Mesenchymal stem cell (in vitro differentiated cells and primary cell): ENCODE measurements around the gene ENOSF1.

Experiments
- DNase-seq: peaks from one replicate; pipeline ENCODE4 v3.0.0-alpha.2; 2013
- H2AFZ ChIP-seq: one replicate; pipeline ENCODE4 v1.6.1; 2013; ENCODE audit warnings: low read depth, mild to moderate bottlenecking, control low read depth, inconsistent platforms, low read length, moderate library complexity
- H2AK5ac ChIP-seq: 2 replicates; pipeline ENCODE4 v1.6.1; 2013; ENCODE audit warnings: low read length, moderate library complexity, mild to moderate bottlenecking, inconsistent platforms; ENCODE audit not compliant: severe bottlenecking
- H2BK120ac ChIP-seq: one replicate; pipeline ENCODE4 v1.6.1; 2013; ENCODE audit warnings: low read depth, mild to moderate bottlenecking, inconsistent platforms, low read length, moderate library complexity
- H2BK12ac ChIP-seq, 2 experiments: one replicate each; pipeline ENCODE4 v1.6.1; 2013; ENCODE audit warnings: inconsistent platforms in 2 of 2, low read length in 2 of 2, mild to moderate bottlenecking in 2 of 2, moderate library complexity in 2 of 2, control low read depth in 1 of 2
- H2BK15ac ChIP-seq: one replicate; pipeline ENCODE4 v1.6.1; 2013; ENCODE audit warnings: mild to moderate bottlenecking, low read depth, inconsistent platforms; ENCODE audit not compliant: poor library complexity, severe bottlenecking
- H2BK5ac ChIP-seq: 2 replicates; pipeline ENCODE4 v1.6.1; 2013; ENCODE audit warnings: low read depth, mild to moderate bottlenecking, low read length, control low read depth, inconsistent platforms; ENCODE audit not compliant: poor library complexity, severe bottlenecking
- H3K14ac ChIP-seq, 2 experiments: one replicate each; pipeline ENCODE4 v1.6.1; 2013; ENCODE audit warnings: inconsistent platforms in 2 of 2, low read length in 2 of 2, control low read depth in 1 of 2, mild to moderate bottlenecking in 1 of 2, moderate library complexity in 1 of 2
- H3K18ac ChIP-seq, 2 experiments: one replicate each; pipeline ENCODE4 v1.6.1; 2013; ENCODE audit warnings: inconsistent platforms in 2 of 2, low read length in 2 of 2, control low read depth in 1 of 2, low read depth in 1 of 2, mild to moderate bottlenecking in 1 of 2
- H3K23ac ChIP-seq, 2 experiments: one replicate each; pipeline ENCODE4 v1.6.1; 2013; ENCODE audit warnings: inconsistent platforms in 2 of 2, low read length in 2 of 2, mild to moderate bottlenecking in 2 of 2, moderate library complexity in 2 of 2, control low read depth in 1 of 2
- H3K27ac ChIP-seq: 2 replicates; pipeline ENCODE4 v1.5.1; 2013; ENCODE audit warnings: mild to moderate bottlenecking, moderate library complexity, low read length, control low read depth, inconsistent platforms; ENCODE audit not compliant: poor library complexity, severe bottlenecking
- H3K27me3 ChIP-seq, 2 experiments: 2 replicates each; pipeline versions ENCODE4 v1.6.1 to v1.7.0; 2013; ENCODE audit warnings: low read length in 2 of 2, mild to moderate bottlenecking in 2 of 2, moderate library complexity in 2 of 2, control low read depth in 1 of 2, inconsistent platforms in 1 of 2; ENCODE audit not compliant: control insufficient read depth in 1 of 2, insufficient read depth in 1 of 2
- H3K36me3 ChIP-seq, 2 experiments: 2 replicates each; pipeline versions ENCODE4 v1.6.1 to v1.7.0; 2013; ENCODE audit warnings: low read length in 2 of 2, control low read depth in 1 of 2, inconsistent platforms in 1 of 2, low read depth in 1 of 2, mild to moderate bottlenecking in 1 of 2; ENCODE audit not compliant: insufficient read depth in 2 of 2, control insufficient read depth in 1 of 2
- H3K4ac ChIP-seq, 2 experiments: one replicate each; pipeline ENCODE4 v1.6.1; 2013; ENCODE audit warnings: inconsistent platforms in 2 of 2, low read length in 2 of 2, mild to moderate bottlenecking in 2 of 2, moderate library complexity in 2 of 2, control low read depth in 1 of 2, low read depth in 1 of 2
- H3K4me1 ChIP-seq: 2 replicates; pipeline ENCODE4 v1.6.1; 2013; ENCODE audit warnings: low read depth, low read length, control low read depth; ENCODE audit not compliant: control insufficient read depth, insufficient read depth
- H3K4me2 ChIP-seq: 2 replicates; pipeline ENCODE4 v1.6.1; 2013; ENCODE audit warnings: low read length, mild to moderate bottlenecking, inconsistent platforms; ENCODE audit not compliant: poor library complexity, severe bottlenecking
- H3K4me3 ChIP-seq, 2 experiments: 2 replicates each; pipeline versions ENCODE4 v1.5.1 to v1.7.0; 2013; ENCODE audit warnings: low read length in 2 of 2, mild to moderate bottlenecking in 2 of 2, control low read depth in 1 of 2, low read depth in 1 of 2; ENCODE audit not compliant: insufficient read depth in 1 of 2
- H3K79me1 ChIP-seq: replicated peaks from 2 replicates; pipeline ENCODE4 v1.6.1; 2013; ENCODE audit warnings: mild to moderate bottlenecking, control low read depth, low read length, inconsistent platforms; ENCODE audit not compliant: poor library complexity, severe bottlenecking
- H3K9ac ChIP-seq: 2 replicates; pipeline ENCODE4 v1.7.0; 2013; ENCODE audit warnings: mild to moderate bottlenecking, low read length, moderate library complexity
- H3K9me3 ChIP-seq: 2 replicates; pipeline ENCODE4 v1.7.0; 2013; ENCODE audit warnings: mild to moderate bottlenecking, low read length; ENCODE audit not compliant: control insufficient read depth
- H4K8ac ChIP-seq: one replicate; pipeline ENCODE4 v1.6.1; 2013; ENCODE audit warnings: inconsistent platforms, mild to moderate bottlenecking, low read length, moderate library complexity
- H4K91ac ChIP-seq: one replicate; pipeline ENCODE4 v1.6.1; 2013; ENCODE audit warnings: mild to moderate bottlenecking, low read length, inconsistent platforms
- WGBS: methylation state at CpG from one replicate; pipeline ENCODE4 v1.1.7; 2013; ENCODE audit warnings: mixed read lengths; 5-methylcytosine and 5-hydroxymethylcytosine counted together

ENOSF1 gene

DNA sequence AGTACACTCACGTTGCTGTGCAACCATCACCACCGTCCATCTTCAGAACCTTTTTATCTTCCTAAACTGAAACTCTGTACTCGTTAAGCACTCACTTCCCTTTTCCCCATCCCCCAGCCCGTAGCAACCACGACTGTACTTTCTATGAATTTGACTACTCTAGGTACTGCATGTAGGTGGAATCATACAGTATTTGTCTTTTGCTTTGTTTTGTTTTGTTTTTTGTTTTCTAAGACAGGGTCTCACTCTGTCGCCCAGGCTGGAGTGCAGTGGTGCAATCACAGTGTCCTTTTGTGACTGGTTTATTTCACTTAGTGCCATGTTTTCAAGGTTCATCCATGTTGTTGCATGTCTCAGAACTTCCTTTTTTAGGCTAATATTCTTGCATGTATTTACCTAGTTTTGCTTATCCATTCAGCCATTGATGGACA is 62.0 kb downstream of the ENOSF1 start:
- H2BK12ac ChIP-seq, result no peak overlapping the region
- DNase-seq, result no peak
- no peak overlapping the region for H3K23ac ChIP-seq
- WGBS, result 87% methylated on average over 6 of the region's 6 CpGs
- no peak overlapping the region for H3K9ac ChIP-seq
- H3K27me3 ChIP-seq, result no peaks in the 10 kb centered on the region
- H3K4me1 ChIP-seq, result no peaks in the 10 kb centered on the region
- H4K91ac ChIP-seq, result no peak overlapping the region
- no peak overlapping the region for H3K14ac ChIP-seq
- no peak overlapping the region for H3K18ac ChIP-seq
- H2BK120ac ChIP-seq, result no peak overlapping the region
- H3K4me2 ChIP-seq, result no peak overlapping the region
- H3K36me3 ChIP-seq, result no peaks in the 10 kb centered on the region
- no peak overlapping the region for H3K4me3 ChIP-seq
- H2AK5ac ChIP-seq, result no peak overlapping the region
- no peaks in the 10 kb centered on the region for H3K9me3 ChIP-seq
- H2BK15ac ChIP-seq, result no peak overlapping the region
- no peak overlapping the region for H4K8ac ChIP-seq
- H3K79me1 ChIP-seq, result peaks cover 12% of the 10 kb centered on the region
- H3K4ac ChIP-seq, result no peak overlapping the region
- H3K27ac ChIP-seq, result no peak overlapping the region
- no peak overlapping the region for H2BK5ac ChIP-seq
- H2AFZ ChIP-seq, result no peak overlapping the region

GRCh38 chr18:649341-649740 is 63.1 kb downstream of the ENOSF1 start:
- no peak overlapping the region for H4K8ac ChIP-seq
- H3K27me3 ChIP-seq, result no peaks in the 10 kb centered on the region
- H3K4me2 ChIP-seq, result no peak overlapping the region
- H4K91ac ChIP-seq, result no peak overlapping the region
- H2BK5ac ChIP-seq, result no peak overlapping the region
- H3K36me3 ChIP-seq, result no peaks in the 10 kb centered on the region
- H3K18ac ChIP-seq, result no peak overlapping the region
- H2AK5ac ChIP-seq, result no peak overlapping the region
- no peaks in the 10 kb centered on the region for H3K9me3 ChIP-seq
- H3K79me1 ChIP-seq, result peaks cover 7% of the 10 kb centered on the region
- H3K27ac ChIP-seq, result no peak overlapping the region
- H2BK120ac ChIP-seq, result no peak overlapping the region
- H2BK15ac ChIP-seq, result no peak overlapping the region
- no peak overlapping the region for H3K9ac ChIP-seq
- H3K4me1 ChIP-seq, result no peaks in the 10 kb centered on the region
- peak; percentile 20 for DNase-seq
- no peak overlapping the region for H3K4me3 ChIP-seq
- no peak overlapping the region for H2BK12ac ChIP-seq
- H3K14ac ChIP-seq, result no peak overlapping the region
- WGBS, result 56% methylated on average over 4 of the region's 5 CpGs
- no peak overlapping the region for H3K23ac ChIP-seq
- H3K4ac ChIP-seq, result no peak overlapping the region
- H2AFZ ChIP-seq, result no peak overlapping the region

DNA sequence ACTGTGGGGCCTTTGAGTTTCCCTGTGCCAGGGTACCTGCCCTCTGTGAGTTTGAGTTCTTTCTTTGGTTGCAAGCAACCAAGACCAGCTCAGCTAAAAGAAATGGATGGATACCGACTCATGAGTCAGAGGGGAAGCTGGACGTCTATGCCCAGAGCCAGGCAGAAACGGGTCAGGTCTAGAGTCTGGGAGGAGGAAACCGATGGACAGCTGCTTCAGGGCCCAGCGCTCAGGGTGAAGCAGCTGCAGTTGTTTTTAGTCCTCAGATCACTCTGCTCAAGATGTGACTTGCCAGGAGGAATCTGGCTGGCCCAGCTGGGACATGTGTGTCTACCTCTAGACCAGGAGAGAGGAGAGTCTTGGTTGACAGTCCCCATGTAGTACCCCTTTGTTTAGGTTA is 65.1 kb downstream of the ENOSF1 start:
- H3K4me3 ChIP-seq, result no peak overlapping the region
- DNase-seq, result no peak
- H3K79me1 ChIP-seq, result peaks cover 6% of the 10 kb centered on the region
- no peaks in the 10 kb centered on the region for H3K27me3 ChIP-seq
- no peak overlapping the region for H4K91ac ChIP-seq
- H2BK12ac ChIP-seq, result no peak overlapping the region
- no peak overlapping the region for H3K4me2 ChIP-seq
- no peak overlapping the region for H3K18ac ChIP-seq
- H3K23ac ChIP-seq, result no peak overlapping the region
- H3K36me3 ChIP-seq, result no peaks in the 10 kb centered on the region
- no peak overlapping the region for H3K4ac ChIP-seq
- H2BK120ac ChIP-seq, result no peak overlapping the region
- H3K9ac ChIP-seq, result no peak overlapping the region
- H3K9me3 ChIP-seq, result no peaks in the 10 kb centered on the region
- no peak overlapping the region for H2BK15ac ChIP-seq
- H2BK5ac ChIP-seq, result no peak overlapping the region
- H3K27ac ChIP-seq, result no peak overlapping the region
- H4K8ac ChIP-seq, result no peak overlapping the region
- no peak overlapping the region for H3K14ac ChIP-seq
- 91% methylated on average over 5 of the region's 5 CpGs for WGBS
- H3K4me1 ChIP-seq, result no peaks in the 10 kb centered on the region
- H2AFZ ChIP-seq, result no peak overlapping the region
- H2AK5ac ChIP-seq, result no peak overlapping the region

- H2BK120ac ChIP-seq, result no peak overlapping the region
- peaks cover 1% of the 10 kb centered on the region for H3K4me1 ChIP-seq
- H3K79me1 ChIP-seq, result no peaks in the 10 kb centered on the region
- no peak overlapping the region for H2BK5ac ChIP-seq
- no peak overlapping the region for H3K23ac ChIP-seq
- H4K91ac ChIP-seq, result no peak overlapping the region
- H3K4me3 ChIP-seq, result no peak overlapping the region
- no peak overlapping the region for H3K18ac ChIP-seq
- no peaks in the 10 kb centered on the region for H3K27me3 ChIP-seq
- no peak overlapping the region for H2AK5ac ChIP-seq
- H2AFZ ChIP-seq, result no peak overlapping the region
- no peak overlapping the region for H3K4me2 ChIP-seq
- no peaks in the 10 kb centered on the region for H3K36me3 ChIP-seq
- DNase-seq, result no peak
- 14% methylated on average over 2 of the region's 2 CpGs for WGBS
- H3K9me3 ChIP-seq, result no peaks in the 10 kb centered on the region
- H2BK12ac ChIP-seq, result no peak overlapping the region
- no peak overlapping the region for H2BK15ac ChIP-seq
- no peak overlapping the region for H3K9ac ChIP-seq
- H3K27ac ChIP-seq, result peak overlapping the region; percentile 12
- H3K4ac ChIP-seq, result no peak overlapping the region
- no peak overlapping the region for H4K8ac ChIP-seq
- H3K14ac ChIP-seq, result no peak overlapping the region
Observed at GRCh38 chr18:644395-645004, 67.9 kb downstream of the ENOSF1 start.
